GM23248 (cell line): ENCODE data around the gene PLEKHG3.

ENCODE experiments used
- EZH2 ChIP-seq: fragments of 200-600 bp; sonication (generic); IDR thresholded peaks from 2 replicates; pipeline ENCODE4 v1.6.1; 2018; ENCODE audit warnings: antibody characterized with exemption, mild to moderate bottlenecking; ENCODE audit not compliant: insufficient read depth, poor library complexity, severe bottlenecking
- EZH2phosphoT487 ChIP-seq: fragments of 200-600 bp; sonication (generic); IDR thresholded peaks from 2 replicates; pipeline ENCODE4 v1.6.1; 2018; ENCODE audit warnings: antibody characterized with exemption, moderate library complexity, mild to moderate bottlenecking, low read depth; ENCODE audit not compliant: insufficient read depth

GRCh38 chr14:64768401-64769095 is 64.3 kb downstream of the PLEKHG3 start:
- no peak for TF ChIP-seq EZH2
- no peak for TF ChIP-seq EZH2phosphoT487
